DMS53 treated with DMSO at 0.1 percent for 48 hours (cell line): ENCODE results near the gene LRRFIP2.

Experiments used
- DNase-seq: peaks from one replicate; lab custom pipeline; 2025; ENCODE audit not compliant: unreplicated experiment; lab: John Stamatoyannopoulos, UW

LRRFIP2 gene

GRCh38 chr3:37118163-37118562, 56.2 kb downstream of the LRRFIP2 start:
- DNase-seq = no peak

GRCh38 chr3:37117548-37117947, 56.8 kb downstream of the LRRFIP2 start:
- no peak for DNase-seq

GRCh38 chr3:37116998-37117397, 57.4 kb downstream of the LRRFIP2 start:
- no peak for DNase-seq

GRCh38 chr3:37115446-37115845, 58.9 kb downstream of the LRRFIP2 start:
- DNase-seq = no peak

- DNase-seq = no peak
Observed at GRCh38 chr3:37114251-37115145, 59.9 kb downstream of the LRRFIP2 start.

GRCh38 chr3:37112987-37113386, 61.4 kb downstream of the LRRFIP2 start:
- DNase-seq = no peak

- DNase-seq = no peak
Observed at GRCh38 chr3:37111199-37111598, 63.2 kb downstream of the LRRFIP2 start.

GRCh38 chr3:37107846-37108245, 66.5 kb downstream of the LRRFIP2 start:
- DNase-seq = no peak

GRCh38 chr3:37103103-37103808, 71.1 kb downstream of the LRRFIP2 start:
- no peak for DNase-seq

- no peak for DNase-seq
Observed at GRCh38 chr3:37100411-37100810, 74.0 kb downstream of the LRRFIP2 start.

GRCh38 chr3:37099469-37099868, 74.9 kb downstream of the LRRFIP2 start:
- DNase-seq = no peak

- no peak for DNase-seq
Observed at GRCh38 chr3:37098884-37099283, 75.5 kb downstream of the LRRFIP2 start.

- DNase-seq = no peak
Observed at GRCh38 chr3:37097776-37098175, 76.6 kb downstream of the LRRFIP2 start.

- DNase-seq = no peak
Observed at GRCh38 chr3:37096975-37097374, 77.4 kb downstream of the LRRFIP2 start.

- DNase-seq = no peak
Observed at GRCh38 chr3:37096288-37096687, 78.1 kb downstream of the LRRFIP2 start.

- DNase-seq = no peak
Observed at GRCh38 chr3:37094636-37095035, 79.7 kb downstream of the LRRFIP2 start.

- no peak for DNase-seq
Observed at GRCh38 chr3:37093481-37093880, 80.9 kb downstream of the LRRFIP2 start.

GRCh38 chr3:37092484-37092883, 81.9 kb downstream of the LRRFIP2 start:
- DNase-seq = no peak

- no peak for DNase-seq
Observed at GRCh38 chr3:37087870-37088269, 86.5 kb downstream of the LRRFIP2 start.

- no peak for DNase-seq
Observed at GRCh38 chr3:37086918-37087317, 87.5 kb downstream of the LRRFIP2 start.

- no peak for DNase-seq
Observed at GRCh38 chr3:37082317-37082716, 92.1 kb downstream of the LRRFIP2 start.

- no peak for DNase-seq
Observed at GRCh38 chr3:37075955-37076354, 98.4 kb downstream of the LRRFIP2 start.
